Thyroid gland (tissue), 4 donors: Measurements from ENCODE around the gene ZNF296.

ENCODE experiments used
- POLR2A ChIP-seq, 2 donors: fragments of 450-650 bp; IDR thresholded peaks; one replicate each; pipeline ENCODE4 v1.6.1; 2017; ENCODE audit warnings: antibody characterized with exemption in 2 of 2, mild to moderate bottlenecking in 2 of 2, moderate library complexity in 1 of 2
- TF ChIP-seq, protein P1 (sequence below), 6 experiments: fragments of 200-600 bp in 3 of 6; fragments of 450-650 bp in 3 of 6; sonication (generic) in 3 of 6; IDR thresholded peaks; one replicate each; pipeline ENCODE4 v1.5.1; 2016 to 2019; ENCODE audit warnings: antibody characterized with exemption in 6 of 6, mild to moderate bottlenecking in 2 of 6, inconsistent platforms in 1 of 6, moderate library complexity in 1 of 6

DNA sequence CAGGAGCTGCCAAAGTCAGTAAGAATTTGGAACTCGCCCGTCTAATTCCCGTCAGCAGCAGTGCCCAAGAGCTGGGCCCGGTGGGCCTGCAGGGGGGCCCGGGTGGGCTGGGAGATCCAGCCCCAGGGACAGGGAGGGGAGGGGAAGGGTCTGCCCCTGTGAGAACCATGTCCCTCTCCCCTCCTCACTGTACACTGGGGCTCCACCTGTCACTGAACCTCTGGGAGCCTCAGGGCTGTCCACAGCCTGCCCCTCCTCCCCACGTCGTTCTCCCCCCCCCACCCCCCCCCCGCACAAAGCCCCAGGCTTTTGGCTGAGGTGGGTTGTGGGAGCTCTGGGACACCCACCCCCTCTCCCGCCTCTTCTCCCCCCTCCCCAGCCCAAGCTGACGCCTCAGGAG, 8.2 kb downstream of the ZNF296 start:
- TF ChIP-seq, protein P1, sequence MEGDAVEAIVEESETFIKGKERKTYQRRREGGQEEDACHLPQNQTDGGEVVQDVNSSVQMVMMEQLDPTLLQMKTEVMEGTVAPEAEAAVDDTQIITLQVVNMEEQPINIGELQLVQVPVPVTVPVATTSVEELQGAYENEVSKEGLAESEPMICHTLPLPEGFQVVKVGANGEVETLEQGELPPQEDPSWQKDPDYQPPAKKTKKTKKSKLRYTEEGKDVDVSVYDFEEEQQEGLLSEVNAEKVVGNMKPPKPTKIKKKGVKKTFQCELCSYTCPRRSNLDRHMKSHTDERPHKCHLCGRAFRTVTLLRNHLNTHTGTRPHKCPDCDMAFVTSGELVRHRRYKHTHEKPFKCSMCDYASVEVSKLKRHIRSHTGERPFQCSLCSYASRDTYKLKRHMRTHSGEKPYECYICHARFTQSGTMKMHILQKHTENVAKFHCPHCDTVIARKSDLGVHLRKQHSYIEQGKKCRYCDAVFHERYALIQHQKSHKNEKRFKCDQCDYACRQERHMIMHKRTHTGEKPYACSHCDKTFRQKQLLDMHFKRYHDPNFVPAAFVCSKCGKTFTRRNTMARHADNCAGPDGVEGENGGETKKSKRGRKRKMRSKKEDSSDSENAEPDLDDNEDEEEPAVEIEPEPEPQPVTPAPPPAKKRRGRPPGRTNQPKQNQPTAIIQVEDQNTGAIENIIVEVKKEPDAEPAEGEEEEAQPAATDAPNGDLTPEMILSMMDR (IDR thresholded peaks at IDR 0.05): no peak
- TF ChIP-seq POLR2A (IDR thresholded peaks at IDR 0.05): no peak
